HepG2 (cell line): ENCODE data around the gene IAPP. TPM values are rescaled to one million over a fixed set of nuclear protein-coding genes. Genes with fewer than 3 reads are reported as not detected.
A peak's percentile ranks its signal among the peaks of the same experiment; 100 is the strongest.

Experiments
- ATF7 ChIP-seq, 2 experiments: fragments of 450-650 bp in 1 of 2; sonication (generic) in 1 of 2; formaldehyde crosslinking in 1 of 2; IDR thresholded peaks; 2 replicates each; pipeline versions ENCODE4 v1.4.0 to v1.6.1; 2016 to 2020; ENCODE audit warnings: antibody characterized with exemption in 1 of 2, mild to moderate bottlenecking in 1 of 2, missing genetic modification reagents in 1 of 2
- FOXK1 ChIP-seq: sonication (generic); formaldehyde crosslinking; IDR thresholded peaks from 2 replicates; pipeline ENCODE4 v1.4.0; 2020; ENCODE audit warnings: low read depth, missing genetic modification reagents, borderline replicate concordance
- GABPA ChIP-seq, 2 experiments: IDR thresholded peaks; 2 replicates each; pipeline ENCODE4 v1.6.1; 2011 to 2016; ENCODE audit warnings: low read depth in 2 of 2, low read length in 1 of 2, missing biosample characterization in 1 of 2, missing genetic modification characterization in 1 of 2
- GATAD2A ChIP-seq: IDR thresholded peaks from 2 replicates; pipeline ENCODE4 v1.6.1; 2016
- LCORL ChIP-seq, 2 experiments: fragments of 450-650 bp in 1 of 2; sonication (generic) in 1 of 2; formaldehyde crosslinking in 1 of 2; IDR thresholded peaks; 2 replicates each; pipeline versions ENCODE4 v1.5.0 to v1.6.1; 2017 to 2020; ENCODE audit warnings: antibody characterized with exemption in 1 of 2, missing genetic modification reagents in 1 of 2
- MAFK ChIP-seq, 2 experiments: IDR thresholded peaks in 1 of 2; conservative IDR thresholded peaks in 1 of 2; 2 replicates each; pipeline ENCODE4 v1.6.1; 2011; ENCODE audit warnings: improper control_type of control experiment in 2 of 2, low read length in 2 of 2
- MEIS1 ChIP-seq: sonication (generic); formaldehyde crosslinking; IDR thresholded peaks from 2 replicates; pipeline ENCODE4 v1.9.0; 2021; ENCODE audit warnings: mild to moderate bottlenecking, missing genetic modification reagents, moderate library complexity, borderline replicate concordance
- MIER3 ChIP-seq: IDR thresholded peaks from 2 replicates; pipeline ENCODE4 v1.6.1; 2016; ENCODE audit warnings: missing compliant biosample characterization, borderline replicate concordance
- POGZ ChIP-seq: sonication (generic); formaldehyde crosslinking; IDR thresholded peaks from 2 replicates; pipeline ENCODE4 v1.4.0; 2020; ENCODE audit warnings: mild to moderate bottlenecking, missing genetic modification reagents
- TARDBP ChIP-seq: sonication (generic); formaldehyde crosslinking; IDR thresholded peaks from 2 replicates; pipeline ENCODE4 v1.8.0; 2022; ENCODE audit warnings: mild to moderate bottlenecking, missing genetic modification reagents
- TBX2 ChIP-seq: sonication (generic); formaldehyde crosslinking; IDR thresholded peaks from 2 replicates; pipeline ENCODE4 v1.5.0; 2020; ENCODE audit warnings: missing genetic modification reagents, mild to moderate bottlenecking, borderline replicate concordance
- TEAD3 ChIP-seq: optimal IDR thresholded peaks from 2 replicates; pipeline ENCODE3; 2016; ENCODE audit warnings: borderline replicate concordance
- TFE3 ChIP-seq: IDR thresholded peaks from 2 replicates; pipeline ENCODE4 v1.6.1; 2016
- THRA ChIP-seq: sonication (generic); formaldehyde crosslinking; IDR thresholded peaks from 2 replicates; pipeline ENCODE4 v1.4.0; 2020; ENCODE audit warnings: missing genetic modification reagents, borderline replicate concordance
- ZMYM2 ChIP-seq: sonication (generic); formaldehyde crosslinking; IDR thresholded peaks from 2 replicates; pipeline ENCODE4 v1.8.0; 2022; ENCODE audit warnings: mild to moderate bottlenecking, missing genetic modification reagents
- ZNF609 ChIP-seq: sonication (generic); formaldehyde crosslinking; IDR thresholded peaks from 2 replicates; pipeline ENCODE4 v1.4.0; 2020; ENCODE audit warnings: mild to moderate bottlenecking, missing genetic modification reagents, borderline replicate concordance
- ZNF644 ChIP-seq: IDR thresholded peaks from 2 replicates; pipeline ENCODE4 v1.6.1; 2016; ENCODE audit warnings: low read depth
- polyA plus RNA-seq, 8 experiments: library from polyadenylated mRNA; depleted of rRNA in 3 of 8; stranded (reverse) in 7 of 8; unstranded in 1 of 8; fragments of >200 nt; fragmentation: Illumina TruSeq in 4 of 8; extraction: Trizol in 4 of 8; gene quantifications; 2 replicates each; pipeline versions ENCODE4 v1.2.1 to v1.2.3, GENCODE V29; 2011 to 2016; ENCODE audit warnings: low read depth in 4 of 8, missing spikeins in 1 of 8, mixed read lengths in 1 of 8; ENCODE audit not compliant: insufficient read depth in 1 of 8
- total RNA-seq, 5 experiments: library from RNA; depleted of rRNA; stranded (reverse); fragments of >200 nt; fragmentation: Illumina TruSeq; extraction: Trizol; gene quantifications; 2 replicates each; pipeline ENCODE4 v1.2.3, GENCODE V29; 2016; ENCODE audit warnings: low read depth in 1 of 5
- TF ChIP-seq, protein P1 (sequence below): IDR thresholded peaks from 2 replicates; pipeline ENCODE4 v1.6.1; 2016; ENCODE audit warnings: mild to moderate bottlenecking
- TF ChIP-seq, protein P2 (sequence below): sonication (generic); formaldehyde crosslinking; IDR thresholded peaks from 2 replicates; pipeline ENCODE4 v1.8.1; 2023; ENCODE audit warnings: mild to moderate bottlenecking, missing genetic modification reagents

Gene IAPP
- total and polyA plus RNA-seq, 2 of the 13 experiments (the other 11 are each of a cell fraction or from before 2014, with no cell fraction given): not detected

DNA sequence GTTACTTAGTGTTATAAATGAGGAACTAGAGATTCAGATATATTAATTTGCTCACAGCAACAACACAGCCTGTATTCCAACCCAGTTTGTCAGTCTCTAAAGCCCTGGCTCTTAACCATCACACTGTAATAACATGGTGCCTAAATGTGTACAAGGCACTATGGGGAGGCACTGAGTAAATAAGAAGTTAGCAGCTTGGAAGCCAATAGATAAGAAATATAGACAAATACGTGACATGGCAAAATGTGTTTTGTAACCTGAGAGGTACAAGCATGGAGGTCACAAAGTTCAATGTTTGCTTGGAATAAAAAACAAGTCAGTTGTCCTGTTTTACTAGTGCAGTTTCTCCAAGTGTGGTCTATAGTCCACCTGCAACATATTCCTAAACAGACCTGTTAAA lies 21.7 kb upstream of the IAPP start (continued):
- TF ChIP-seq, protein P1, sequence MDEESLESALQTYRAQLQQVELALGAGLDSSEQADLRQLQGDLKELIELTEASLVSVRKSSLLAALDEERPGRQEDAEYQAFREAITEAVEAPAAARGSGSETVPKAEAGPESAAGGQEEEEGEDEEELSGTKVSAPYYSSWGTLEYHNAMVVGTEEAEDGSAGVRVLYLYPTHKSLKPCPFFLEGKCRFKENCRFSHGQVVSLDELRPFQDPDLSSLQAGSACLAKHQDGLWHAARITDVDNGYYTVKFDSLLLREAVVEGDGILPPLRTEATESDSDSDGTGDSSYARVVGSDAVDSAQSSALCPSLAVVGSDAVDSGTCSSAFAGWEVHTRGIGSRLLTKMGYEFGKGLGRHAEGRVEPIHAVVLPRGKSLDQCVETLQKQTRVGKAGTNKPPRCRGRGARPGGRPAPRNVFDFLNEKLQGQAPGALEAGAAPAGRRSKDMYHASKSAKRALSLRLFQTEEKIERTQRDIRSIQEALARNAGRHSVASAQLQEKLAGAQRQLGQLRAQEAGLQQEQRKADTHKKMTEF: peak; percentile 69
- TF ChIP-seq ATF7 (IDR thresholded peaks at IDR 0.05) (no peak), ATF7 (CRISPR knock-in tag; IDR thresholded peaks at IDR 0.05) (no peak), GATAD2A (CRISPR knock-in tag) (peak; percentile 74), FOXK1 (CRISPR knock-in tag) (peak; percentile 80; the same call in 1 of the 2 replicates), TEAD3 (CRISPR knock-in tag) (peak; percentile 26), POGZ (CRISPR knock-in tag) (peak; percentile 76), MIER3 (CRISPR knock-in tag) (peak; percentile 75; the same call in 1 of the 2 replicates), ZNF644 (CRISPR knock-in tag) (peak; percentile 98), LCORL (IDR thresholded peaks at IDR 0.05) (no peak), LCORL (CRISPR knock-in tag; IDR thresholded peaks at IDR 0.05) (peak; percentile 60; the same call in 1 of the 2 replicates), MAFK (conservative IDR thresholded peaks at IDR 0.05 in 1 of 2, IDR thresholded peaks at IDR 0.05 in 1 of 2; ENCODE audit: low read length in 2 of 2) (peak; percentile 60 to 80), MEIS1 (peak; percentile 47; the same call in 1 of the 2 replicates), THRA (0 out of 2 replicates have a peak, but pooled peaks have one; percentile 35), ZMYM2 (CRISPR knock-in tag) (0 out of 2 replicates have a peak, but pooled peaks have one; percentile 22), TBX2 (CRISPR knock-in tag) (peak; percentile 89), GABPA (IDR thresholded peaks at IDR 0.05; ENCODE audit: low read depth, low read length) (no peak), GABPA (CRISPR knock-in tag; IDR thresholded peaks at IDR 0.05; ENCODE audit: low read depth) (peak; percentile 37; the same call in 1 of the 2 replicates), TARDBP (CRISPR knock-in tag) (peak; percentile 42; the same call in 1 of the 2 replicates), TFE3 (CRISPR knock-in tag) (peak; percentile 52; the same call in 1 of the 2 replicates), ZNF609 (CRISPR knock-in tag) (peak; percentile 97)
- TF ChIP-seq, protein P2, sequence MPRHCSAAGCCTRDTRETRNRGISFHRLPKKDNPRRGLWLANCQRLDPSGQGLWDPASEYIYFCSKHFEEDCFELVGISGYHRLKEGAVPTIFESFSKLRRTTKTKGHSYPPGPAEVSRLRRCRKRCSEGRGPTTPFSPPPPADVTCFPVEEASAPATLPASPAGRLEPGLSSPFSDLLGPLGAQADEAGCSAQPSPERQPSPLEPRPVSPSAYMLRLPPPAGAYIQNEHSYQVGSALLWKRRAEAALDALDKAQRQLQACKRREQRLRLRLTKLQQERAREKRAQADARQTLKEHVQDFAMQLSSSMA (CRISPR knock-in tag): no peak
